ENCODE measurements around the gene SERPINB3.
"Not testable (repeated sequence)": the region's sequence is repeated elsewhere in the genome, so short reads cannot be mapped to it uniquely, and the experiment has no call there.

Gene SERPINB3

DNA sequence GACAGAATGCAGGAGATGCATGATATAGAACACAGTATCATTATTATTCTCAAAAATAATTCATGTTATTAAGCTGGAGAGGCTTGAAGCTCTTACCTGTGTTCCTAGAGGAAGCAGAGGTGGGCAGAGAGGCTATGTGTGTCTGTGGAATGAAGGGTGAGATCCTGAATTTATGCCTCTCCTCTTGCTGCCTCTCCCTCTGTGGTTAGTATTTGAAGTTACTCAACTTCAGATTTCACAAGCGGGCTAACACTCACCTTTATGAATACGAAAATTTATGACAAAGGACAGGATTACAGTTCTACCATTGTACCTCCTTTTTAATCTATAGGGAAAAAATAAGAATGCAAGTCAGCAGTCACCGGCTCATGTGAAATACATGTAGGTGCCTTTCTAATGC is at the start of gene SERPINB3:
Gene SERPINB3 (minus strand): TSS at position 144 of the 400 bp plus-strand sequence. CDS start 677 bp downstream, outside the sequence.
- not testable (repeated sequence) for DNase-seq

DNA sequence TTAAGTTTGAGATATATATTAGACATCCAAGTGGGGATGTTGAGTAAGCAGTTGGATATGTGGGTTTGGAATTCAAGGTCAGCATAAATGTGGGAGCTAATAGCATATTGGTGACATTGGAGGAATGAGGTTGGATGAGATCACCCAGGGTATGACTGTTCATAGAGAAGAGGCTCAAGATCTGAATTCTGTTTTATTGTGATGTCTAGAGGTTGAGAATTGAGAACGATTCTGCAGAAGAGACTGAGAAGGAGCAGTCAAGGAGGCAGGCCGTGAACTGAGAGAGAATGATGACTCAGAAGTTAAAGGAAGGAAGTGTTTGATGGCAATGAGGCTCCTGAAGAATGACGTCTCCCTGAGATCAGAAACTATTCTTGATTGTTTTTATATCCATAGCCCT is 47.0 kb upstream of the SERPINB3 start:
- no peak for DNase-seq

DNA sequence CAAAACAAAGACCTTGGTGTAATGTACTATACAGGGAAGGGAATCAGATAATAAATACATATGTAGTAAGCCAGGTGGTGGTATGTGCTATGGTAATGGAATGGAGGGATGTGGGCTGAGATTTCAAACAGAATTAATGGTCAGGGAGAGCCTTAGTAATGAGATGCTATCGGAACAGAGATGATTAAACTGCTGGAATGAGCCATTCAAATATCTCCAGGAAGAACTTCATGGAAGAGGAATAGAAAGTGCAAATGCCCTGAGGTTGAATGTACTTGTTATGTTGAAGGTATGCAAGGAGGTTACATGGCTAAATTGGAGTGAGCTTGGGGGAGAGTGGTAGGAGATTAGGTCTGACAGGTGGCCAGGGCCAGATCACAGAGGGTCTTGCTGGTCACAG is 46.1 kb upstream of the SERPINB3 start:
- no peak for DNase-seq

DNA sequence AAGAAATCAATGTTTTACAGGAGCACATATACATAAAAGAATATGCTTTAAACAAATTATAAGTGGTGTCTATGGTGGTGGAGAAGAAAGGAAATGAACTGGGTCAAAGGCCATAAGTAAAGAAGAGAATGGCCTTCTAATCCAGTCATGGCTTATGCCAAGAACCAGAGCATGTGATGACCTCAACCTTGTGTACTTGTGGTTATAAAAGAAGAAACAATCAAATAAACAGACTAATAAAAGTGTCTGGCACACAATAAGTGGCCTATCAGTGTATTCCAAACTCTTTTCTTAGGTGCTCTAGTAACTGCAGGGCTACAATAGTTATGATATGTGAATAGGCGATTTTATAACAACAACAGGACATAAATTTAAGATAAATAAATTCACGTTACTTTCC is 43.7 kb upstream of the SERPINB3 start:
- DNase-seq, result no peak

DNA sequence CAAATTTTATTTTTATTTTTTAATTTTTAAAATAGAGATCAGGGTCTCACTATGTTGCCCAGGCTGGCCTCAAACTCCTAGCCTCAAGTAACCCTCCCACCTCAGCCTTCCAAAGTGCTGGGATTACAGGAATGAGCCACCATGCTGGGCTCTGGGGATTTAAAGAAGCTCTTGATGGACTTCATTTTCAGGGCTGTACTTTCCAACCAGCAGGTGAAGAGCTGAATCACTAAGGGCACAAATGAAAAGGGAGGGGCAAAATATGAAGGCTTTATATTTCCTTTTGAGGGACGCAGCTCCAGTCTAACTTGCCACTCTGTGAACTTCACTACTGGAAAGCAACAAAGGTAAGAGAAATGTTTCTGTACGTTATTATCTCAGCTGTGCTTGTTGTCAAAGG is 41.0 kb upstream of the SERPINB3 start, which contains the start of gene SERPINB11:
Gene SERPINB11 (plus strand): TSS at position 301 of the 400 bp plus-strand sequence. CDS start 7,234 bp downstream, outside the sequence.
- DNase-seq, result no peak

DNA sequence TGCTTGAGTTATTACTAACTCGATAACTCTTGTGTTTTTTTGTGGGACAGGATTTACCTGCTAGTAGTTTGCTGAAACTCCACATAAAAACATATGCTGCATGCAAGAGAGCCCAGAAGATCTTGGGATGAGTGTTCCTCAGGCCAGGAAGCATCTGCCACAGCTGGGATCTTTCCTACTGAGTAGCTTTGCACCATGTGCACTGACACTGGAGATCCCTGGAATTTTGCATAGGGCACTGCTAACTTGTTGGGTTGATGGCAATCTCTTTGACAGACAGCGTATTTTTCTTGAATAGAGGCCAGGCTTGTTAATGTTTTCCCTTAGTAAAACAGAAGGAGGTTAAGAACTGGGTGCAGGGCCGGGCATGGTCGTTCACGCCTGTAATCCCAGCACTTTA is 40.3 kb upstream of the SERPINB3 start:
- DNase-seq, result no peak

DNA sequence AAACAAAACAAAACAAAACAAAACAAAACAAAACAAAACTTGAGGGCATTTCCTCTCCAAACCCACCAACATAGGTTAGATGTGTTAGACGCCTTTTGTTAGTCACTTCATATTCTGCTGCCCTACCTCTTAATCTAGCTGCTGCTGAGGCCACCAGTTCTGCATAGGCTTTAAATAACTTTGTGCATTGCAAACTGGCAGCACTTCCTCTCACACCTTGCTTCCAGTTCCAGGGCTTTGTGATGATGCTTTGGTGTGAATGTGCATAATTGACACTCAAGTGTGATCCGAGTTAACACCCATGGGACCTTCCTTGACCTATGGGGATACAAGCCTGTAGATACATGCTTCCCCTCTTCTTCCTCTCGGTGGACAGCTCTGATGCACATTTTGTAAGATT is 38.8 kb upstream of the SERPINB3 start:
- DNase-seq, result no peak

DNA sequence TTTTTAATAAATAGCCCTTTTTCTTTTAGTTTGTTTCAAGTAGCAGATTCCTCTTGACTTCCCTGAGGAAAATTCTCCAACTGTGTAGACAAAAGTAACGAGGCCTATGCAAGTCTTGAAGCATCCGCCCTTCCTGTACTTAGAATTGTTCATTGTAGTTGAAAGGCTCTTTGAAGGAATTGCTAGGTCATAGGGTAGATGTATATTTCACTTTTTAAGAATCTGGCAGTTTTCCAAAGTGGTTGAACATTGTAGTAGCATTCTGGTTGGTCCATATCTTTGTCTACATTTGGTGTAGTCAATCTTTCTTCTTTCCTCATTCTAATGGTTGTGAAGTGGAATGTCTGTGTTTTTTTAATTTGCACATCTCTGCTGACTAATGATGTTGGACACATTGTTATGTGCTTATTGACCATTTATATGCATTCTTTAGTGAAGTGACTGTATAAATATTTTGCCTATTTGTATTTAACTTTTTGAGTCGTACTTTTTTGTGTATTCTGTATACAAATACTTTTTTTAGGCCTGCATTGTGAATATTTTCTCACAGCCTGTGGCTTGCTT is 35.5 kb upstream of the SERPINB3 start:
- no peak for DNase-seq

DNA sequence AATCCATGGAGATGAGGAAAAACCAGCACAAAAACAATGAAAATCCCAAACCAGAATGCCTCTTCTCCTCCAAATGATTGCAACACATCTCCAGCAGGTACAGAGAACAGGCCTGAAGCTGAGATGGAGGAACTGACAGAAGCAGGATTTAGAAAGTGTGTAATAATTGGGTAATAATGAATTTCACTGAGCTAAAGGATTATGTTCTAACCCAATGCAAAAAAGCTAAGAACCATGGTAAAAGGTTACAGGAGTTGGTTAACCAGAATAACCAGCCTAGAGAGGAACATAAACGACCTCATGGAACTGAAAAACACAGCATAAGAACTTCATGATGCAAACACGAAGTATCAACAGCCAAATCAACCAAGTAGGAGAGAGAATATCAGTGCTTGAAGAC is 27.4 kb upstream of the SERPINB3 start:
- no peak for DNase-seq

DNA sequence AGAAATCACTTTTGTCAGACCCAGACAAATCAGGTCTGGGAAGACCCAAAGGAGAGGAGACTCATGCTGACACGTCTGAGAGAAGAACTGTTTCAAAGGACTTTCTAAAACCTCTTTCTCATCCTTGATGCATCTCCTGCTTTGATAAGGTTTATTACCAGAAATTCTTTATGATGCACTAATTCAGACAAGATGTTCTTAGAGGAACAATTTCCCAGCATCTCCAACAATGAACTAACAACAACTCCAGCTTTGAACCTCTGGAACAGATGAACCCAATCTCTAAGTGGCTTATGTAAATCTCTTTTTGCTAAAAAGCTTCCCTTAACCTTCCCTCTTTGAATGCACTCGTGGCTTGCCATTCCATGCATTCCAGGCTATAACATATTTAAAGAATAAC is 25.2 kb upstream of the SERPINB3 start:
- DNase-seq, result no peak

DNA sequence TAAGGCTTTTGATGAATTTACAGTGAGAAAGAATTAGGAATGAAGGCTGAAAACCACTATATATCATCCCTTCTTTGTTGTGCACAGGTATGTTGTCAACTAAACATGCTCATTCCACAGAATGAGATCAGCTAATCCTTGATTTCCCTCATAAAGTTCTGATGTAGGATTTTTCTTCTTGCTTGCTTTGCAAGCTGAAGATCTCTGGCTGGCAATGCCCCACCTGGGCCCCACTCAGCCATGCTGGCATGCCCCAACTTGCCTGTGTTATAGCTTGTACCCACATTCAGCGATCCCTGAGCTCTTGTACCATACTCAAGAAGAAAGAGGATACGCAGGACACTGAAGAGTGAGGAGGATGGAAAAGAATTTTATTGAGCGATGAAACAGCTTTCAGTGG is 23.0 kb upstream of the SERPINB3 start:
- DNase-seq, result no peak

DNA sequence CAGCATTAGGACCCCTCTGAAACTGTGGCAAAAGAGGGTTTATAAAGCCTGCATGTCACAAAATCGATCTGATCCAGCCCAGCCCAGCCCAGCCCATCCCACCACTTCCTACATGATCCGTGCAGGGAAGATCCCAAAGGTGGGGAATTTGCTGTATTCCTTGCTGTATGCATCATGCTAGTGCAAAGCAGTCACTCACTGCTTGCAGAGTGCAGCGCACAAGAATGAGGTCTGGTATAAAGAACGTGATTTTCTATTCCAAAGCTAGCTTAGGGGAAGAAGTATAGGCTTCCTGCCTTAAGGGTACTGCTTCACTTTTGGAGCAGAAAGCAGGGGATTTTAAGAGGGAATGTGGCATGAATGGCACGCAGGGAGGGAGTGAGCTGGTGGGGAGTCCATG is 22.2 kb upstream of the SERPINB3 start:
- DNase-seq, result no peak

DNA sequence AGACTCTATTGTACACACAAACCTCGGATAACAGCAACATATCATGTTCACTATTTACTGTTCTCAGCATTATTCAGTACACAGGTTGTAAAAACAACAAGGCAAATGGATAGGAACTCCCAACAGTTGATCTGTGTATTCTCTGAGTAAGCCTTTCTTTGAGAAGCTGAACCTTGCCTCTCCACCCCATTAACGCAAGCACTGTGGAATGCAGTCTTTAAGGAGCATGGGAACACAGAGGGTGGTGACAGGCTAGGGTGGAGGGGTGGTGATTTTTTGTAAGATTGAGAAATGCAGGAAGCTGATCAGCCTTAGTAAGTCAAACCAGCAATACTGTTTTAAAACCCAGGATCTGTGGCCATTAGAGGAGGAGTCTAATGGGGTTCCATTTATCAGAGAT is 21.5 kb upstream of the SERPINB3 start:
- no peak for DNase-seq

DNA sequence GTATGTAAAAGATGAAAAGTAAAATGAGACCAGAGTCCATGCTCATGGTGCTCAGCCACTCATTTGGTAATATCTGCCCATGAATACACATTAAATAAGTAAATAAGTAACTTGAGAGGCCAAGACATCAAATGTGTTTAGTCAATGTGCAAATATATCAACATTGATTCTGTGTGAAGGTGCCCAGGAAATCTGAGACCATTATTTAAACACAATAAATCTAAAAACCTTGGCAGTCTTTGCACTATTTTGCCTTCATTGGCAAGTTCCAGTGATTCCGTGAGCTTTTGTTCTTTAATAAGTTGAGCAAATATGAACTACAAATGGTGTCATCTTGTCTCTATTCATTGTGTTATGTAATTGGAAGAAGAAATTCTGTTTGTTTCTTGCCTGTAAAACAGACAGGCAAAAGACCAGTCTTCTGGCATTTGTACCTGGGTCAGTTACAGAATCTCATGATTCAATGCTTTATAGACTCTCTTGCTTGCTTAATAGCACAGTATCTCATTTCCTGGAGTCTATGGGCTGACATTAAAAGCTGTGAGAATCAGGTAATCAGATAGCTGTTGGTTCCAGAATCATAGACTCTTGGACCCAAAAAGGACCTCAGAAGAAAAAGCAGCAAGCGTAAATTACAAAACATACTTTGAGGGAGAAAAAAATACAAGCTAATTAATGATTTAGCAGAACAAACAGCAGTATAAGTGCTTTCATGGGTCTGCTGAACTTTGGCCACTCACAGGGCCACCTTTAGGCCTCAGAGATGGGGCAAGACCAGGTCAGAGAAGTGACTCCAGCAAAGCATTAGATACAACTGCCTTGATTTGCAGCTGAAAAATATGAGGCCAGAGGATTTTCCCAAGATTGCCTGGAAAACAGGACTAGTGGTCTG is 20.0 kb upstream of the SERPINB3 start:
- no peak for DNase-seq

DNA sequence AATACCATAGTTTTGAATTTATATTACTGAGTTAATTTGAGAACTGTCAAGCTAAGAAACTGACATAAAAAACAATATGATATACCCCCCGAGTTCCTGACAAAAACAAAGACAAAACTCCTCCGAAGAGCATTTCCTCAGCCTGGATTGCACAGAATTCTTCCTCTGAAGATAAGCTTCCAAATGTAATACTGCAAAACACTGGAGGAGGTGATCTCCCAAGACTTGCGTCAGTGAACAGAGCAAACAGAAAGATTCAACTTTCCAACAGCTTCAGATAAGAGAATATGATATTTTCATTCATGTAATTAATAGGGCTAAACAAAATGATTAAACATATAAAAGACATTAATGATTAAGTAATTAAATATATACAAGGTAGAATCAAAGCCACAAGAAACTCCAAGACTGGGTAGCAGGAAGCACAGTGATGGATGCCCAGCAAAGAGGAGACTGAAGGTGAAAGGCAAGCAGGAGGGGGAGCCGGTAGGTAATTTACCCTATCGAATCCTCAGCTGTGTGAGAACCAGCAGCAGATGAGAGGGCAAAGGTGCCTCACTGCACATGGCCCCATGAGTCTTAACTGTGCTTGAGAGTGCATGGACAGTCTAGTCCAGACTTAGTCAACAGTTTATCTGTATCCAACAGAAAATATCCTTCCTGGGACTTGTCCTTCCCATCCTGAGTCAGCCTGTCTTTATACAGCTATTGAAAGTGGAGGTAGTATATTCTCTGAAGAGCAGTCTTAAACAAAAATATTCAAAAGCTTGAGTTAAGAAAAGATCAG is 18.3 kb upstream of the SERPINB3 start:
- no peak for DNase-seq

DNA sequence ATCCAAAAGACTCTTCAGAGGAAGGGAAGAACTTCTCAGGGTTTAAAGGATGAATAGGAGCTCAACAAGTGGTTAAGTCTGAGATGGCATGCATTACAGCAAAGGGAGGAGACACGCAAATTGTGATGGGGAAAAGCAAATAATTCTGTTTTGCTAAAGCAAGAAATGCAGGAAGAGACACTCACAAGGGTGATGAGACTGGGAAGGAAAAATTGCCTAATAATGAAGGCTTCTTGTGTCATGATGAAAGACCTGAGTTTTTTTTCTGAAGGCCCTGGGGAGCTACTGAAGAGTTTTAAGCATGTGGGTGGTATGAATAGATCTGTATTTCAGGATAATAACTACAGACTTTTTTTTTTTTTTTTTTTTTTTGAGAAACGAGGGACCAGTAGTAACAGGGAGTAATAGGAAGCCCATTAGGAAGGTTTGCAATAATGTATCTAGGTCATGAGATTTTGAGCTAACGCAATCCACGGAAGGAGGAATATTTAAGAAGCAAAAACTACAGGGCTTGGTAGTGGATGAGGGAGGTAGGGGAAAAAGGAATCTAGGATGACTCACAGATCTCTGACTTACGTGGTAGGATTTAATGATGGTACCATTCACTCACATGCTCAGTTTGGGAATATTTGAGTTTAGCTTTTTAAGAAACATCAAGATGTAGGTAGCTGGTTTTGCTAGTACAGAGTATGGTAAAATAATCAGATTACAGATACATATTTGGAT is 16.0 kb upstream of the SERPINB3 start:
- DNase-seq, result no peak

DNA sequence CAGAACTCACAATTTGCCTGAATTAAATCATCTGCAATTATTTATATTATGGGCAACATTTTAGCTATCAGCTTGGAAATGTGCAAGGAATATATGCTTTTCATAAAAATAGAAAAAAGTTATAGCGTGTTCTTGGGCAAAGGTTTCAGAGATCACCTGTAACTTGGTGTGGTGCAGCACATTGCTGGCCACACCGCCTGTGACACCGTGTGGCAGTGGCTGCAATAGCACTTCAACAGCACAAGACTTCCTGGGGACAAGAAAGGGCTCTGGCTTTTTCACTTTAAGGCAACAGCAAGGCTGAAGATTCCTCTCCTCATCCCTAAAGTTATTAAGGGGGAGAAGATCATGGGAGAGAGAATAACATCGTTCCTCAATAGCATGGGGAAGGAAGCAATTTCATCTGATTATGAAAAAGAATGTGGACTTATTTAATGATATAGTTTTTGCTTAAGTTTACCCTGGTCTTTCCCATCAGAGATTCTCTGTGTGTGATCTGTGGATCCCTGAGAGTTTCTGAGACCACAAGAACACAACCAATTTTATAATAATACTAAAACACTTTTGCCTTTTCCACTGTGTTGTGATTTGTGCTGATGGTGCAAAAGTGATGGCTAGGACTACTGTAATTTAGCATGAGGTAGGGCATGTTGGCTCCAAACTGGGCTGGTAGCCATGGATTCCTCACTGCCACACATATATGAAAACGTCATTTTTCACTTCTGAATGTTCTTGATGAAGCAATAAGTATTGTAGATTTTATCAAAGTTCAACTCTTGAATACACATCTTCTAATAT is 15.0 kb upstream of the SERPINB3 start:
- DNase-seq, result no peak

DNA sequence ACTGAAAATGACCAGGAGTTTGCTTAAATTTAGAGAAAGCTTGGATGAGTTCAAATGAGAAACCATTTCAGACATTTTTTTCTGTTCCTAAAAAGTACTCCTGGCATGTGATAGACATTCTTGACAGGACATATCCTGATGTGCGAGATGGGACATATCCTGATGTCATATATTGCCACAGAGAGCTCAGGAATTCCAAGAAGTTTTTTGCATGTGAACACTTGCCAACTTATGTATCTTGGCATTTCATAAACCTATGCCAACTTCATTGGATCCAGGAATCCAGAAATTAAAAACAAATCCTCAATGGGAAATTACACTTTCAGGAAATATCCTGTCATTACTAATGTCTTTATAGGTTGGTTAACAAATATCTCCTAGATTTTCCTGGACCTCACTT is 2.9 kb upstream of the SERPINB3 start:
- no peak for DNase-seq

DNA sequence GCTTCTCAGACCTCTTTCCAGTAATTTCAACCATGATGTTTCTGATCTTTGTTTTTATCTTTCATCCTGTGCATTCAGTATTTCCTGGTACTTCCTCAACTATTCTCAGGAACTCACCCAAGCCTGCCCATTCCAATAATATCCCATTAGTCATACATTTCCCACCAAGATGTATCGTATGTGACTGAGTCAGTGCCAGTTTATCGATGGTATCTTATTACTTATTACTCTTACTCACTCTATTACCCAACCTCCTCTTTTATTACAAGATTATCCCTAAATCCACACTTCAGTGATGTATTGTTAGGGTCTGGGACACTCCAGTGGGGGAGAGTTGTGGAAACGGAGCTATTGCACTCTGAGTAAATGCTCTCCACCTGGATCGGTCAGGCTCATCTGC is 2.8 kb downstream of the SERPINB3 start:
- not testable (repeated sequence) for DNase-seq

DNA sequence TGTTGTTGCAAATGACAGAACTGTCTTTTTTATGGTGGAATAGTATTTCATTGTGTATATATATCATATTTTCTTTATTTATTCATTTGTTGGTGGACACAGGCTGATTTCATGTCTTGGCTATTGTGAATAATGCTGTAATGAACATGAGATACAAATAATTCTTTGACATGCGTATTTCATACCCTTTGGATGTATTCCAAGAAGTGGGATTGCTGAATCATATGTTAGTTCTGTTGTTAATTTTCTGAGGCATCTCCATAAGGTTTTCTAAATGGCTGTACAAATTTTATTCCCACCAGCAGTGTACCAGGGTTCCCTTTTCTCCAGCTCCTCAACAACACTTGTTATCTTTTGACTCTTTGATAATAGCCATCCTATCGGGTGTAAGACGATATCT is 11.4 kb downstream of the SERPINB3 start:
- not testable (repeated sequence) for DNase-seq

DNA sequence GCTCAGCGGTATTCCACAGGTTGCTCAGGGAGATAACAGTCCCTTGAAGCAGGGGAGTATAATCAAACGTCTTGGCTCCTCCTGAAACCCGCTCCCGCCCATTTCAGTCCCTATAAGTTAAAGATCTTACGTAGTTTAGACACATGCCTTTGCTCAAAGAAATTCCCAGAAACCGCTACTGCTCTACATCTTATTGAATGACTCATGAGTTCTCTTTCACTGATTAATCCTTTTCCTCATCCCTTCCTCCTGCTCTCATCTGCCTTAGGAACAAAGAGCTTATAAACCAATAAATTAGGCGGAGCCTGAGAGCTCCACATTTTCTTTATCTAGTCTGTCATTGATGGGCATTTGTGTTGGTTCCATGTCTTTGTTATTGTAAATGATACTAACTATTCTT is 13.5 kb downstream of the SERPINB3 start:
- DNase-seq, result no peak

DNA sequence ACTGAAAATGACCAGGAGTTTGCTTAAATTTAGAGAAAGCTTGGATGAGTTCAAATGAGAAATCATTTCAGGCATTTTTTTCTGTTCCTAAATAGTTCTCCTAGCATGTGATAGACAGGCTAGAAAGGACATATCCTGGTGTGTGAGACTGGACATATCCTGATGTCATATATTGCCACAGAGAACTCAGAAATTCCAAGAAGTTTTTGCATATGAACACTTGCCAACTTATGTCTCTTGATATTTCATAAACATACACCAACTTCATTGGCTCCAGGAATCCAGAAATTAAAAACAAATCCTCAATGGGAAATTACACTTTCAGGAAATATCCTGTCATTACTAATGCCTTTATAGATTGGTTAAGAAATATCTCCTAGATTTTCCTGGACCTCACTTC is 14.8 kb downstream of the SERPINB3 start:
- DNase-seq, result no peak
